HL-60/S4 treated with phorbol 12-myristate 13-acetate at 8.2 ng/mL for 4 days and 3 days (cell line): ENCODE results near the gene FZD8.

Source experiments
- in situ Hi-C: fragments of 300-500 bp; cut with MboI; formaldehyde crosslinking; loops from 2 replicates; pipeline ENCODE4 v1.15.0; 2022; ENCODE audit warnings: low sequenced_read_pairs

Gene FZD8

DNA sequence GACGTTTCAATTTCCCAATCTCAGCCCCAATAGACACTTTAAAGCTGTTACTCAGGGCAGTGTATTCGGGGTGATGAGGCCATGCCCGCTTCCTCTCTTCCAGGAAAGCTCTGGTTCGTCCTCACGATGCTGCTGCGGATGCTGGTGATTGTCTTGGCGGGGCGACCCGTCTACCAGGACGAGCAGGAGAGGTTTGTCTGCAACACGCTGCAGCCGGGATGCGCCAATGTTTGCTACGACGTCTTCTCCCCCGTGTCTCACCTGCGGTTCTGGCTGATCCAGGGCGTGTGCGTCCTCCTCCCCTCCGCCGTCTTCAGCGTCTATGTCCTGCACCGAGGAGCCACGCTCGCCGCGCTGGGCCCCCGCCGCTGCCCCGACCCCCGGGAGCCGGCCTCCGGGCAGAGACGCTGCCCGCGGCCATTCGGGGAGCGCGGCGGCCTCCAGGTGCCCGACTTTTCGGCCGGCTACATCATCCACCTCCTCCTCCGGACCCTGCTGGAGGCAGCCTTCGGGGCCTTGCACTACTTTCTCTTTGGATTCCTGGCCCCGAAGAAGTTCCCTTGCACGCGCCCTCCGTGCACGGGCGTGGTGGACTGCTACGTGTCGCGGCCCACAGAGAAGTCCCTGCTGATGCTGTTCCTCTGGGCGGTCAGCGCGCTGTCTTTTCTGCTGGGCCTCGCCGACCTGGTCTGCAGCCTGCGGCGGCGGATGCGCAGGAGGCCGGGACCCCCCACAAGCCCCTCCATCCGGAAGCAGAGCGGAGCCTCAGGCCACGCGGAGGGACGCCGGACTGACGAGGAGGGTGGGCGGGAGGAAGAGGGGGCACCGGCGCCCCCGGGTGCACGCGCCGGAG, 34.4 kb downstream of the FZD8 start:
- in situ Hi-C loops = no loop called here

DNA sequence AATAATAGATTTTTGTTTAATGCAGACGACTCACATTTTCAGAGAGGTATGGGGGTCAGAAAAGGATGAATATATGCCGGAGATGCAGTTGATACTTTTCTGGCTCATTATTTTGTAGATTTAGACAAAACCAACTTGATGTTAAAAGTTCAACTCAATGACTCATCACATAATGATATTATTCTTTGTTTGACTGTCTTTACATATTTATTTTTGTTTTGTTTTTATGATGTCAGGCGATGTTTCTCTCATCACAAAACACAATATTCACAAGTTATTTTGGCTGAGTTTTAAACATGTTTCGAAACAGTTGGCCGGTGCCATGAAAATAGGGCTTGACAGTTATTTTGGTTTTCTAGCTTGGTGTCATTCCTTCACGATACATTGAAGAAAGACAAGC, 35.7 kb downstream of the FZD8 start:
- in situ Hi-C loops = no loop called here

DNA sequence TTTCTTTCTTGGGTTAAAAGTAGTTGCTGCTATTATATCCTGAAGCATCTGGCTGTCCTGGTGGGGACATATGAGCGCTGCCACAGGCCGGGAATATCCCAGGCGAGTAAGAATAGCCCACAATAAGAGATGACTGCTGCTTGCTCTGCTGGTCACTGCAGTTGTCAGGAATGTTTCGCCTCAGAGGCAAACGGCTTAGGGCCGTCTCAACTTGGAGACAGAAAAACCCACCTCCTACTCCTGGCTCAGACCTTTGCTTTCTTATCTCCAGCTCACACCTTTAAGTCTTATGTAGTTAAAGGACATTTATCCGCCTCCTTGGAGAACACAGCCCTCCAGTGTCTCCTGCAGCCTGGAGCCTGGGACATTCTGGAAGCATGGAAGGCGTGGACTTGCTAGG, 36.9 kb downstream of the FZD8 start, which contains the start of gene GJD4:
Gene GJD4, plus strand, starts transcription at position 151 of the 400 bp plus-strand sequence. Its CDS starts 227 bp downstream, at position 378.
- in situ Hi-C loops = no loop called here

DNA sequence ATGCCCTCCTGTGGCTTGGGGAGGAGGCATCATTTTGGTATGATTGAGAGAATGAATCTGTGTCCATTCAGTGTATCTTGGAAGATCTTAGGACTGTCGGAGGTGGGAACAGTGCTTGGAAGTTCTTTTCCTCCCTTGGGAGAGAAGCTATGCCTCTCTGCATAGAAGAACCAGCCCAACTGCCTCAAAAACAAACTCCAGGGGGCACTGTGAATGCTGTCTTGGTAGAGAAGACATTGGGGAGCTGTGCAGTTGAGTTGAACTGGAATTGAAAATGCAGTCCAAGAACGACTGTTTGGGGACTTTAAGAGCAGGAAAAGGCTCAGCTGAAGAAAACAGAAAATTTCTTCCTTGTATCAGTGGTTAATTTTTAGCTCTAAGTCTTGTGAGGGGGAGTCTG, 41.9 kb downstream of the FZD8 start:
- in situ Hi-C loops = no loop called here

DNA sequence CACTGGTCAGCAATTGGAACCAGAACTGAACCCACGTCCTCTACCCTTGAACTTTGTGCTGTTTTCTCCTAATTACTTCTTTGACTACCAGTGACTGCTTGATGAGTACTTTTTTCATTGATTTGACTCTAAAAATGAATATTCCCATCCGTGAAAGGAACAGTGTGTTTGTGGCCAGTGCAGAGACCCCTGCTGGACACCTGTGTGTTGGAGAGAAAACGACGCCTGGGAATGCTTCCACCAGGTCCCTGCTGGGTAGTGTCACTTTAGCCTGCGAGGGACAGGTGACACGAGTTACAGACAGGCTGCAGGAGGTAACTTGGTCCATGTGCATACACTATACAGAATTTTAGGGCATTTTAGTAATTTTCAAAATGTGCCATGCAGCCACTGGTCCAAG, 43.7 kb downstream of the FZD8 start:
- in situ Hi-C loops = no loop called here

DNA sequence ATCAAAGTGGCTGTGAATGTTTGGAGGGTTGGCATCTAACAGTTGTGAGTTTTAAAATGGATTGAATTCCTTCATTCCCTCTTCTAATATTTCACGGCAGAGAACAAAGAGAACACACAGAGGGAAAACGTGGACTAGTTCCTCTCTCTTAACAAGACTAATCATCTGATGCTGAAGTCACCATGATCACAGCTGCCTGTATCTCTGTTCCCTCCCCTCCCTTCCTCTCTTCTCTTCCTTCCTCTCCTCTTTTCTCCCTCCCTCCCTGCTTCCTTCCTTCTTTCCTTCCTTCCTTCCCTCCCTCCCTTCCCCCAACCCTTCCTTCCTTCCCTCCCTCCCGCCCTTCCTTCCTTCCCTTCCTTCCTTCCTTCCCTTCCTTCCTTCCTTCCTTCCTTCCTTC, 47.0 kb downstream of the FZD8 start:
- in situ Hi-C loops = no loop called here

DNA sequence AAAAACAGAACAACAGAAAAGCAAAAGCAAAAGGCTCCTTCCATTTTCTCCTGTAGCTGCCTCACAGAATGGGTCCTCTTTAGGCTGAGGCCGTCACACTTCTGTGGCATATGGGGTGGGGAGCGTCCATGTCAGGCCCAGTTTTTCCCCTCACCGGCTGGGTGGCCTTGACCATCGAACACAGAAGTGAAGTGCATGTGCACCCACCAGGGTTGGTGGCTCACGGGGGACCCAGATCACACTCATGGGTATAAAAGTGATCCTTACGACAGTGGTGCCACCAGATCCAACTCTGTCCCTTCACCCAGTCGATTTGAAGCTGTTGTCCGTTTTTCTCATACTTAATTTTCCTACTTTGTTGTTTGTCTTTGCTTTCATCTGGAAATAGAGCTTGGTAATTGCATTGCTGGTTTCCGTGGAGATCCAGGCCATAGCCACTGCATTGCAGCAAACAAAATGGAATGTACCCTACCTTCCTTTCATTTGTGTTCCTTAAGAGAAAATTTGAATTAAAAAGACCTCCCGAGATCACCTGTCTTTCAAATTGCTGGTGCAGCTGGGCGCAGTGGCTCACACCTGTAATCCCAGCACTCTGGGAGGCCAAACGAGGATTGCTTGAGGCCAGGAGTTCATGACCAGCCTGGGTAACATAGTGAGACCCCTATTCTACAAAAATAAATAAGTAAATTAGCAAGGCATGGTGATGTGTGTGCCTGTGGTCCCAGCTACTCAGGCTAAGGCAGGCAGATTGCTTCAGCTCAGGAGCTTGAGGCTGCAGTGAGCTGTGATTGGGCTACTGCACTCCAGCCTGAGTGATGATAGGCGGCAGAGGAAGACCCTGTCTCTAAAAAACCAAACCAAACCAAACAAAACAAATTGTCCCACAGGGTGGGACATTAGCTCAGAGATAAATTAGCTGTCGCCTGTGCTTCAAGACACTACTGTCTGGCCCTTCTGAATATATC, 47.7 kb downstream of the FZD8 start:
- in situ Hi-C loops = no loop called here

DNA sequence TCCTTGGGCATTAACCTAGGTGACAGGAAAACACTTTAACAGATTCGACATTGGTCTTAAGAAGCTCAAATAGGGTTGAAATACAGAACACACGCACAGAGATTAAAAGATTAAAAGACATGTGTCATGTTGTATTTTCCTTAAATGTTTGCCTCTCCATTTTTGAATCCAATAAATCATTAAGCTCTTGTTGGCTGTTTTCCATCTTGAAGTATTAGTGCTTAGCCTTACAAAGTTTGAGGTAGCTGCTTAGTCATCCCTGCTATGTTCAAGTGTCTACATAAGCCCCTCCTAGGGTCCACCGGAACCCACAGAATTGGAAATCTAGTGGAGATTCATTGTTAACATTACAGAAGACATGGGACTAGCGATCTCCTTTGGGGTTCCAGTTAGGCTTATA, 49.7 kb downstream of the FZD8 start:
- in situ Hi-C loops = no loop called here

- in situ Hi-C loops = no loop called here
These were observed 53.3 kb downstream of the FZD8 start for GRCh38 chr10:35588836-35589235.
